Fibroblast of skin of right biceps (primary cell): Measurements from ENCODE around the gene CDC40.
A peak's percentile ranks its signal among the peaks of the same experiment; 100 is the strongest.
"Not testable (repeated sequence)": the region's sequence is repeated elsewhere in the genome, so short reads cannot be mapped to it uniquely, and the experiment has no call there.

Experiments
- DNase-seq: peaks from one replicate; pipeline ENCODE4 v3.0.0-alpha.2; 2013

Gene CDC40

DNA sequence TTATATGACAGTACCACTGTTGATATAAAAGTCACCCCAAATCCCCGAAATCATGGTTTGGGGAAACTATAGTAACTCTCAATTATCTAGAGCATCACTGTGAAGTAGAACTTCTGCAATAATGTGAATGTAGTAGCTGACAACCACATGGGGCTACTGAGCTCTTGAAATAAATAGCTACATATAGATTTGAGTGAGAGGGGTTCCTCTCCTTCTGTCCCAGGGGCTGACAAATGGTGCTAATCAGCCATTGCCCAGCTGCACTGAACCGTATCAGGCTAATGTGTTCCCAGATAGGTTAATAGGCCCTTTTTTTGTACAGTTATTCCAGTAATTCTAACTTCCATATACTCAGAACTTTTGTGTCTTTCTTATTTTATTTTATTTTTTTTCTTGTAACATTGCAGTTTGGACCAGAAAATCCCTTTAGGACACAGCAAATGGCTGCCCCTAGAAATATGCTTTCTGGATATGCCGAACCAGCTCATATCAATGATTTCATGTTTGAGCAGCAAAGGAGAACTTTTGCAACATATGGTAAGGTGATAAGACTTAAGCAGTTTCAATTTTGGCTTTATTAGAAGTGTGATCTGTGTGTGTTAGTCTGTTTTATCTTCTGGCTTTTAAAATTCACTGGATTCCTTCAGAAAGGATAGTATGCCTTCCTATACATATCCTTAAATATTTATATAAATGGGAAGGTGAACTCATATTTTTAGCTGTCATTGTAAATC is 21.1 kb downstream of the CDC40 start:
- DNase-seq, result no peak

GRCh38 chr6:110207652-110208051 is 27.4 kb downstream of the CDC40 start:
- DNase-seq, result no peak

- no peak for DNase-seq
Measured at GRCh38 chr6:110211753-110212152, 31.5 kb downstream of the CDC40 start.

- DNase-seq, result no peak
Measured at GRCh38 chr6:110214338-110214737, 34.1 kb downstream of the CDC40 start.

GRCh38 chr6:110216140-110216539 is 35.9 kb downstream of the CDC40 start:
- DNase-seq, result no peak

DNA sequence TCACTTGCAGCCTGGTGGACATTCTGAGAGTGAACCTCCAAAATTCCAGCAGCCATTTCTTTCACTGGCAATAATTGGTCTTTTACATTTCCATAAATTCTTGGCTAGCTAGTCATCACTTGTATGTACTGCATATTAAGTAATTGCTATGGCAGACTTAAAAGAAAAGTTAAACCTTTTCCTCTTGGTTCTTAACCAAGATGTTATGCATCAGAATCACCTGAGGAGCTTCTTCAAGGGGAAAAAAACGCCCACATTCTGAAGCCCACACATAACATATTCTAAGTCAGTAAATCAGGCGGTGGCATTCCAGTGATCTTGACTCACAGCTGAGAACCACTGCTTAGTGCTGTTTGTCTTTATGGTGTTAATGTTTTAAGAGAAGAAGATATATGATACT is 37.0 kb downstream of the CDC40 start:
- peak; percentile 24 for DNase-seq

DNA sequence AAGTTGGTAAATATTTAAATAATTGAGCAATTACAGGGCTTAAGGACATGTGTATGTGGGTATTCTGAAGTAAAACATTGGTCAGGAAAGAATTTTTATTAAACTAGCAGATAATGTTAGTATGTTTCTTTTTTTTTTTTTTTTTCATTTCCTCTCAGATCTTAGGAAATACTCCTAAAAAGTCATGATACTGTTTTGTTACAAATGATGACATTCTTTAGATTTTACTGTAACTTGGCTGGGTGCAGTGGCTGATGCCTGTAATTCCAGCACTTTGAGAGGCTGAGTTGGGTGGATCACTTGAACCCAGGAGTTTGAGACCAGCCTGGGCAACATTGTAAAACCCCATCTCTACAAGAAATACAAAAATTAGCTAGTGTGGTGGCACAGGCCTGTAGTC is 41.5 kb downstream of the CDC40 start:
- no peak for DNase-seq

- no peak for DNase-seq
Measured at GRCh38 chr6:110226261-110226660, 46.0 kb downstream of the CDC40 start.

- DNase-seq, result peak; percentile 33
Measured at GRCh38 chr6:110232450-110232849, 52.2 kb downstream of the CDC40 start.

DNA sequence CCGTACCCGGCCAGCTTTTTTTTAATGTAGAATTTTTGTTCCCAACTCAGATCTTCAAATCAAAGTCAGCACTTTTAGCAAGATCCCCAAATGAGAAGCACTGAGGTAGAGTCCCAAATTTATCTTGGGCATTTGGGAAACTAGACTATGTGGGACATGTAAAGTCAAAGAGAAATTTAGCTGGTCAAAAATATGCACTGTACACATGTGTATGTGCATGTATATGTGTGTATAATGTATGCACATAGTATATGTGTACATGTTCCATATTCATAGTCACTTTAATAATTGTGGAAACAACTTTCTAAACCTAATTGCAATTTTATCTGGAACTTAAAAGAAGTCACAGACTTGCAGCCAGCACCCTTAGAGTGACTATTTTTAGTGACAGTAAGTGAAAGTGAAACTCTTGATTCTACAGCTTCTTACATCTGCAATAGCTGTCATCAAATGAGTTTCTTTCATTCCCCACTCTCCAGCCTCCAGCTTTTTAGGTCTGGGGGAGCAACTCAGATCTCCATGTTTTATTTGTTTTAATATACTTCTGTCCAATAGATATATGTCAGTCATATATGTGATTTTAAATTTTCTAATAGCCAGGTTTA is 53.6 kb downstream of the CDC40 start:
- DNase-seq, result no peak

- DNase-seq, result not testable (repeated sequence)
Measured at GRCh38 chr6:110236007-110236406, 55.8 kb downstream of the CDC40 start.

DNA sequence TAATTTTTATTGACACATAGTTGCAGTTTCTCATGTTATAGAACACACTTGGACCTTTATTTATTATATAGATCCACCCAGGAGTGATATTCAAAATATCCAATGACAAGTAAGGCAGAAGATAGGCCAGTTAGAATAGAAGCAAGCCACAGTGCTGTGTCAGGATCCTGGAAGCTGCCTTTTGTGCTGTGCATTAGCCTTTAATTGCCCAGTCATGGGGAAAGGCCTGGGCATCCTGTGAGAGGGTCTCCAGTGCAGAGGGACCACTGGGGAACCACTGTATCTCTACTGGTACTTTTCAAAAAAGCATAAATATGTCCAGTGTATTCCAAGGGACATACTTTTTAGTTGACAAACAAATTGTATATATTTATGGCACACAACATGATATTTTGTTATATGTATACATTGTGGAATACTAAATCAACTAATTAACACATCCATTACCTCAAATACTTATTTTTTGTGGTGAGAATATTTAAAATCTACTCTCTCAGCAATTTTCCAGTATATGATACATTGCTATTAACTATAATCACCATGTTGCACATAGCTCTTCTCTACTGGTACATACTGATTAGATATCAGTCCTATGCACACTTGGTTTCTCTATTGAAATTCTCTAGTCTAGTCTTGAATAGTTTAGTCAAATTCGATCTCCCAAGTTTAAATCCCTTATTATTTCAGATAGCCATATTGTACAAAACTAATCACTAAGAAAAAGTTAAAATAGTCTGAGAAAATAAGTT is 59.5 kb downstream of the CDC40 start:
- no peak for DNase-seq

GRCh38 chr6:110244621-110245020 is 64.4 kb downstream of the CDC40 start:
- DNase-seq, result peak; percentile 21

GRCh38 chr6:110246378-110246777 is 66.2 kb downstream of the CDC40 start:
- no peak for DNase-seq

GRCh38 chr6:110246900-110247546 is 66.8 kb downstream of the CDC40 start:
- no peak for DNase-seq

DNA sequence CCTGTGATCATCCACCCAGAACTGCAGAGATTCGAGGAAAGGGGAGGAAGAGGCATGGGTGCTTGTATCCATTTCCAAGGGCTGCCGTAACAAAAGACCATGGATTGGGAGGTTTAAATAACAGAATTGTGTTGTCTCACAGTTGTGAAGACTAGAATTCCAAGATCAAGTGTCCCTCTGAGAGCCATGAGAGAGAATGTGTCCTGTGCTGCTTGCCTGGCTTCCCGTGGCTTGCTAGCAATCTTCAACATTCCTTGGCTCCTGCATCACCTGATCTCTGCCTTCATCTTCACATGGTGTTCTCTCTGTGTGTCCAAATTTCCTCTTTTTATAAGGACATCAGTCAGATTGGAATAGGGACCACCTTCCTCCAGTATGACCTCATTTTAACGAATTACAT is 69.8 kb downstream of the CDC40 start:
- no peak for DNase-seq

DNA sequence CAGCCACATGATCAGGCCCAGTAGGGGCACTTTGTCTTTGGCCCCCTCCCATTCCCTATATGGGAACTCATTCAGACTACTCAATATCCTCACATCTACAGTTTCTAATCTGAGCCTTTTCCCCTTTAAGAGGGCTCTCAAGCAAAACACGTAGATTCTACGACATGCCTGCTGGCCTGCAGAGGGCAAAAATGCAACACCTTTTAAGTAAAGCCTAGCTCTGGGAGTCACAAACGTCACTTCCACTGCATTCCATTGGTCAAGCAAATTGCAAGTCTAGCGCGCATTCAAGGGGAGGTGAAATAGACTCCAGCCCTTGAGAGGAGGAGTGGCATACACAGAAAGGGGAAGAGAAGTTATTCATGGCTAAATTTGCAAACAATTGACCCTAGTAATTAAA is 70.6 kb downstream of the CDC40 start:
- no peak for DNase-seq

- peak; percentile 22 for DNase-seq
Measured at GRCh38 chr6:110255211-110255750, 75.1 kb downstream of the CDC40 start.

DNA sequence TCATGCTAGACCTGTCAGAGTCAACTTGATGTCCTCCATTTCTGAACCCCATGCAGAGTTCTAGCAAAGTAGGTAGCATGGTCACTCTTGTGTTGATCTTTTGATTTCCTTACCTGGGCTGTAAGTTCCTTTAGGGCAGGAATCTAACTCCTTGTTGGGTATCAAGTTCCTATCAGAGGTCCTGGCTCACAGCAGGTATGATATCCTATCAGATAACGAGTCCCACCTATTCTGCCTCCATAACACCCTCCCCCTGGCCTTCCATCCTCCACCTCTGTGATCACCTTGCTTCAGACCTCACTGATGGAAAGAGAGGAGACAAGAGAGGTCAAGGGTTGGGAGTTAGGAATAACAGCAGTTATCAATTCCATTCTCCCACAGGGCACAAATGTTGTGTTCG is 76.1 kb downstream of the CDC40 start:
- no peak for DNase-seq

DNA sequence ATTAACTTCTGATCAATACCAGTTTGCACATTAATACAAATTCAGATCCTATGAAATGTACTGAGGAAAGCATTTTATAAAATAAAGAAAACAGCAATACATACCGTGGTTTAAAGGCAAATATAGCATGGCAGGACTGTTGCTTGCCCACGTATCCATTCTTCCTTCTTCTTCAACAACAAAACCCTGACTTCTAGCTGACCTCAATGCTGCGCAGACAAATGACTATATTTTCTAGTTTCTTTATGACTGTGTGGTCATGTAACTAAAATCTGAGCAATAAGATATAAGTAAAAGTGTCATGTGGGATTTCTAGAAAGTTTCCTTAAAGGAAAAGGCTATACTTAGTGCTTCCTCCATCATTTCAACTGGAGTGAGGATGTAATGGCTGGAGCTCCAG is 85.0 kb downstream of the CDC40 start:
- no peak for DNase-seq

GRCh38 chr6:110266996-110267395 is 86.8 kb downstream of the CDC40 start:
- no peak for DNase-seq

- DNase-seq, result no peak
Measured at GRCh38 chr6:110269623-110270022, 89.4 kb downstream of the CDC40 start.

DNA sequence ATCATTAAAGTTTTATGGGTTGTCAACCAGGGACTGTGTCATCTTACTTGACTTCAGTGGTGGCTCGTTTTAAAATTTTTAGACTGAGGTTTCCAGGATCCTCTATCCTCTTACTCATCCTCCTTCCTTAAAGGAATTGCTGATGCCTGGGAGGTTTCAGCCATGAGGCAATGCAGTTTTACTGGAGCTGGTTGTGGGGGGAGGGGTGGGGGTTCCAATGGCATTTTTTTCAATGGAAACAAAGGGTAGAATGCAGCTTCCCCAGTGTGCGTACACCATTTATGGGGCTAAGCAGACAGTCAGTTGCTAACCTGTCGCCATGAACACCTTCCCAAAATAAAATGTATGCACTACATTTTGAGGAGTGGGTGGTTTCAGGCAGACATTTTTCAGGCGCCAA is 89.9 kb downstream of the CDC40 start:
- DNase-seq, result peak; percentile 57

GRCh38 chr6:110271732-110272022 is 91.5 kb downstream of the CDC40 start:
- DNase-seq, result no peak
